Stimulated activated CD8-positive, alpha-beta memory T cell treated with anti-CD3 and anti-CD28 coated beads, Interleukin-15, amount 100 ng/mL, for 48 hours (primary cell): ENCODE measurements around the gene EVI2B.
"Not testable (repeated sequence)": the region's sequence is repeated elsewhere in the genome, so short reads cannot be mapped to it uniquely, and the experiment has no call there.

Experiments used
- DNase-seq, 2 donors: peaks; one replicate each; pipeline ENCODE4 v3.0.0-alpha.2; 2020; ENCODE audit warnings: low read depth in 2 of 2

EVI2B gene

DNA sequence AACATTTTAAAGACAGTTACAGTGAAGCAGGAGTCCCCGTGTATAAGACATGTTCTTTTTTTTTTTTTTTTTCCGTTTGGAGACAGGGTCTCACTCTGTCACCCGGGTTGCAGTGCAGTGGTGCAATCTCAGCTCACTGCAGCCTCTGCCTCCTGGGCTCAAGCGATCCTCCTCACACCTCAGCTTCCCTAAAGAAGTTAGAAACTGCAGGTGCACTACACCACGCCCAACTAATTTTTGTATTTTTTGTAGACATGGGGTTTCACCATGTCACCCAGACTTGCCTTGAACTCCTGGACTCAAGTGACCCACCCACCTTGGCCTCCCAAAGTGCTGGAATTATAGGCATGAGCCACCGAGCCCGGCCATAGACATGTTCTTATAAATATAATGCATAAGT is 3.0 kb downstream of the EVI2B start:
- DNase-seq, result no peak

DNA sequence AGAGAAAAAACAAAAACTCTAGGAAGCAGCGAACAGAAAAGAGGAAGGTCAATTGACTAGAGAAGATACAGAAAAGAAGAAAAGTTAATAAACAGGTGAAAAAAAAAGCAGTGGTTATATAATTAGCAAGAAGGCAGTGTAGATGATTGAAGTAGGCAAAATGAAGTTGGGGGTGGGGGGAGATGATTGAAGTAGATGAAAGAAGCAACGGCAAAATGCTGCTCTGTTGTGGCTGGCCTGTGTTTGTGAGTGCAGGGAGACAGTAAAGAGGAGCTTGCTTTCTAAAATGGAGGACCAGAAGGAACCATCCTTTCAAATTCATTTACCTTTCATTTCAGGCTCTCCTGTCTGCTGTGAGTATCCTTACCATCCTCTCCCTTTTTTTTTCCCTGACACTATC is 3.6 kb downstream of the EVI2B start:
- no peak for DNase-seq

- DNase-seq, result no peak
Measured at GRCh38 chr17:31309556-31309955, 4.3 kb downstream of the EVI2B start.

DNA sequence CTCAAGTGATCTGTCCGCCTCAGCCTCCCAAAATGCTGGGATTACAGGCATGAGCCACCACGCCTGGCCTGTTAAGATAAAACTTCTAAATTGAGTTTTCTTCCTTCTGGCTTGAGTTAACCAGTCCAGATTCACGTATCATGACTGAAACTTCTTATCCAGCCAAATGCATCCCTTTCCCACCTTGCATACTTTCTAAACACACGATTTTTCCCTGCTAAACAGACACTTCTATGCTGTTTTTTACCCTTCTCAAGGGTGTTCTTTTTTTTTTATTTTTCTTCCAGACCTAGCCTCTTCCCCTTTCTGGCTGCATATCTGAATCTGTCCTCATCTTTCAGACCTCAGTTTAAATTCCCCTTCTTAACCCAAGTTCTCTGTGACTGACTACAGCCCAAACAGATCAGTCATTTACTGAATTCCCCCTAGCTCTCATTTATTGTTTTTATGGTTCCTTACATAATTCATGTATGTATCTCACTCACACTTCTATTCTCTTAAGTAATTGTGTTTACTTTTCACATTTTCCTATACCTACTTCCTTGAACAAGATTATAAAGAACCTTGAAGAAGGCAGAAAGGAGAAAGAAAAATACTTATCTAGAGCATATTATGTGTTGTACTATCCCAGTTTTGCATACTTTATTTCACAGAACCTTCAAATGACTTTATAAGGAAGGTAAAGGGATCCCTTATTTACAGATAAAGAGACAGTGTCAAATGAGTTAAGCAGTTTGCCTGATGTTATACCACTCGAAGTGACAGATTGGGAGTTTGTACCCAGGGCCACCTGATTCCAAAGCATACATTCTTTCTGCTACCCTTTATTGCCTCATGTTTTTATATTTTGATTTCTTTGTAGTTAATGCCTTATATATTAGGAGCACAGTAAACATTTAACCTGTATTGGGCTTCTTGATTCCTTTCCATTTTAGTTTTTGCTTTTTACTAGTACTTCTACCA is 5.2 kb downstream of the EVI2B start:
- DNase-seq, result no peak

- no peak for DNase-seq
Measured at GRCh38 chr17:31307640-31308039, 6.2 kb downstream of the EVI2B start.

DNA sequence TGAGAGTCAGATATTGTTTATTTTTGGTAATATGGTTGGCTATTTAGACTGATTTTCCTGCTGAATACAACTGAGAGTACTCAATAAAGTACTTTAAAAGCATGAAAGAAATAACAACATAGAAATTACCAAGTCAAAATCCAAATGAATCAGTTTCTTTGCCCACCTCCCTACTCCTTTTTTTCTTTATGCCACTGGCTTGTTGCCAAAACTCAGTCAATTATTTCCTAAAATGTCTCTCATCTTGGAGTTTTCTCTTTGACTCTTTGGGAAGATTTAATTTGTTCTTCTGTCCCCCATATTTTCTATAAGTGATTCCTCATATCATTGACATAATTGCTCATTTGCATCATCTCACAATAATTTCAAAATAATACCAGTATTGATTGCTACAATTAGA is 14.2 kb downstream of the EVI2B start:
- no peak for DNase-seq

DNA sequence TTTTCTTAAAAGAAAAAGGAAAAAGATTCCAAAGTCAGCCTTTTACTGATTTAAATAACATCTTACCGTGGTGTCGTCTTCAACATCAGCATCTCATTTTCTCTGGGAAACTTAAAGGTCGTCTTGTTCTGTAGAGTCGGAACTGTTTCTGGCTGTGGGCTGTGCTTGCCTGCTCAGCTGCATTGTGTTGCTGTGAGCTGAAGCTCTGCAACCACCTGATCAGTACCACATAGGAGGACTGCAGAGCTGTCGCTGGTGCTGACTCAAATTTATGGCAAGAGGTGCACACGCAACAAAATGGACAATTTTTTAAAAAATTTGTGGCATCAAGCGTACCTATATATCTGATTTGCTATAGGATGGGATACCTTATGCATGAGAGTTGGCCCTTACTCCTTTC is 16.8 kb downstream of the EVI2B start, which contains the start of gene OMG:
OMG (minus strand) TSS at position 150 of the 400 bp plus-strand sequence. CDS start 908 bp downstream, outside the sequence.
- no peak for DNase-seq

GRCh38 chr17:31296142-31296541 is 17.7 kb downstream of the EVI2B start:
- DNase-seq, result no peak

DNA sequence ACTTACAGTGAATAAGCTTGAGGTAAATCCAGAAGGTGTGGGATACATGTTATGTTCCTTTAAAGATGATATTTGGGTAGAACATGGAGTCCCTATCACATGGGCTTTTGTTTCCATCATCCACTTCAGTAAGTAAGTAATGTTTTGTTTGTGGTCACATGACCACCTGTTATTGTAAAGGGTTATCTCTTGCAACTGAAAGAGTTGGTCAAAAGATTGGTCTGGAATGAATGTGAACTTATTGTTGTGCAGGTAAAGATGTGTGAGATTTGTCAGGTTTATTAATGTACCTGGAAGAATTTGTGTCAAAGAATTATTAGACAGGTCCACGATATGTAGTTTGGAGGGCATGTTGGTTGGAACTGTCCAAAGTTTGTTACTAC is 18.4 kb downstream of the EVI2B start:
- DNase-seq, result no peak

- no peak for DNase-seq
Measured at GRCh38 chr17:31294820-31295488, 18.9 kb downstream of the EVI2B start.

DNA sequence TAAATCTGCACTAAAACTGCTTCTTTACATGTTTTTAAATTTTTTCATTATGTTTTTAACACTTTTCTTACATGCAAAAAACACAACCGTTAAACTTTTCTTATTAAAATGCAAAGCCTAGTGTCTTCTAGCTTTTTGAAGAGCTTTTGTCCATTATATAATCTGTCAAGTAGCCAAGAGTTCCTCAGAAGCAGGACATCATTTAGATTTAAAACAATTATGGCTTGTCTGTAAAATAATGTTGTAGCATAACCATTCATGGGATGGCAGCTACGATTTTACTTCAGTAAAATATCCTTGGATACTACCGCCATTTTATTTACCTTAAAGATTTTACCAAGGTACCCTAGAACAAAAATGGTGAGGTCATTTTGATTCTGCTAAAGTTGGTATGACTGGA is 19.6 kb downstream of the EVI2B start:
- DNase-seq, result no peak

DNA sequence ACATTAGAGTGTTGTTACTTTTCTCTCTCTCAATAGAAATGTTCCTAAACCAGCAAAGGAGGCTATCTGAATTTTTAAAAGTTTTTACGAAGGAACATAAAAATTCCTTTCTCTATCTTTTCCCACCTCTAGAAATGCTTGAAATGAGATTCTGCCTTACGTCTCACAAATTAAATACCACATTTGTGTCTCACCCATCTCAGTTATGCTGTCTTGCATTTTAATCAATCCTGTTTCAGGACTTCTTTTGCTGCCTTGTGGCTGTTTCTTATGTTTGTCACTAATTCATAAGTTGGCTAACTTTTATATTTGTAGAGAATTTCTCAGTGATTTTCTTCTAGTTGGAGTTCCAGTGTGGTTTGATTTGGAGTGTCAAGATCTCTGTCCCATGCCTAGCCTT is 20.3 kb downstream of the EVI2B start:
- no peak for DNase-seq

- no peak for DNase-seq
Measured at GRCh38 chr17:31291820-31292219, 22.0 kb downstream of the EVI2B start.

GRCh38 chr17:31289790-31290189 is 24.1 kb downstream of the EVI2B start:
- DNase-seq, result no peak

GRCh38 chr17:31287932-31288331 is 25.9 kb downstream of the EVI2B start:
- DNase-seq, result not testable (repeated sequence)

DNA sequence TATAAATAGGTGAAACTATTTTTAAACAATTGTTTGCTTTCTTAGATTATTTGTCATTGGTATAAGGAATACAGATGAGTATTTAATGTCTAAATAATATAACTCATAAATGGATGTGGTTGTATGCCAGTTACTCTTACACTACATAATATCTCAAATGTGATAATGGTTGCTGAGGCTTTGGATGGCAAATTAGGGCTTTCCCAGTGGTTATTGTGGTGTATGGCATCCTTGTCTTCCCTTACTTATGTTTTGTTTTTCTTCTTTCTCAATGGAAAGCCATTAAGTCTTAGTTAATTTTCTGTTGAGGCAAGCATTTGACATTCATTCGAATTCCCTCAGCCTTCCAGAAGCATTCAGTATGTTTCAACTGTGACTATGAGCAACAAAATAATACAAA is 27.3 kb downstream of the EVI2B start:
- no peak for DNase-seq

DNA sequence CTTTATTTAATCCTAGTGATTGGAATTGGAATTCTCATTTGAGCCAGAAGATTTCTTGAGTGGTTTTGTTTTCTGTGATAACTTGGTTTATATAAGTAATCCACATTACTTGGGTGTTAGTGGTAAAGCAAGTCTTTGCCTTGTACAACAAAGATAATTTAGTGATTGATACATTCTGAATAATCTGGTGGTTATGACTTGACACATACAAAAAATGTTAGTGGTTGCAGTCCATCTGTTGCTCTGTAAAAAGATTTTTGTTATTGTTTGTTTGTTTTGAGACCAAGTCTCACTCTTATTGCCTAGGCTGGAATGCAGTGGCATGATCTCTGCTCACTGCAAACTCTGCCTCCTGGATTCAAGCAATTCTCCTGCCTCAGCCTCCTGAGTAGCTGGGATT is 30.0 kb downstream of the EVI2B start:
- DNase-seq, result no peak

- DNase-seq, result no peak
Measured at GRCh38 chr17:31281061-31281460, 32.8 kb downstream of the EVI2B start.

- no peak for DNase-seq
Measured at GRCh38 chr17:31279401-31279800, 34.5 kb downstream of the EVI2B start.

- no peak for DNase-seq
Measured at GRCh38 chr17:31275116-31275515, 38.7 kb downstream of the EVI2B start.

DNA sequence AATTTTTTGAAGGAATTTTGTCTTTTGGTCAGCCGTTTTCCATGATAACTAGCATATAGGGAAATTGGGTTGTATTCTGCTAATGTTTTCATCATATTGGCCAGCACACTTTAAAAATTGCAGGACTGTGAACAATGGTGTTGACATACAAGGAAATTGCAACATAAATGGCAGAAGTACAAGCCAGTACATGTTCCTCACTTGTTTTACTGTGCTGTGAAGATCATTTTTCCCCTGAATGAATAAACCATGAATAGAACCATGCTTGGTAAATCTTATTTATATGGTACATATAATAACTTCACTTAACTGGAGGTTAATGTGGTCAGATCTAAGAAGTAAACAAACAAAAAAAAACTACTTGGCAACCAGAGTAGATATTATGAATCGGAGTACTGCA is 39.6 kb downstream of the EVI2B start:
- DNase-seq, result no peak

DNA sequence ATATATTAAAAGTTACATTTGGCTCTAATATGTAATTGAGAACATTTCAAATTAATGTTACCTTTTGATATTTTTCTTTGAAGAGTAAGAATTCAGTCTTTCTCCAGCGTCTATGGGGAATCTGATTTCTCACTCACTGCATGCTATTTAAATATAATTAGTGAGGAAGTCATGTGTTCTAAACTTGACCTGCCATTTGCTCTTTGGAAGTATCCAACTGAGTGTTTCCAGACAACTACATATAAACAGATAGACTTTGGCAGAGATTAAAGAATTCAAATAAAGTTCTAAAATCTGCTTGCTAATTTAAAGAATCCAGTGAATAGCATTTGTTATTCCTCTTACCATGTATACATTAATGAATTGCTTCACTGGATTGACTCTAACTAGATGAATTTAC is 40.3 kb downstream of the EVI2B start:
- no peak for DNase-seq

GRCh38 chr17:31272803-31273202 is 41.1 kb downstream of the EVI2B start:
- no peak for DNase-seq
